ENCODE results near the gene PRKCSH.

Gene PRKCSH

DNA sequence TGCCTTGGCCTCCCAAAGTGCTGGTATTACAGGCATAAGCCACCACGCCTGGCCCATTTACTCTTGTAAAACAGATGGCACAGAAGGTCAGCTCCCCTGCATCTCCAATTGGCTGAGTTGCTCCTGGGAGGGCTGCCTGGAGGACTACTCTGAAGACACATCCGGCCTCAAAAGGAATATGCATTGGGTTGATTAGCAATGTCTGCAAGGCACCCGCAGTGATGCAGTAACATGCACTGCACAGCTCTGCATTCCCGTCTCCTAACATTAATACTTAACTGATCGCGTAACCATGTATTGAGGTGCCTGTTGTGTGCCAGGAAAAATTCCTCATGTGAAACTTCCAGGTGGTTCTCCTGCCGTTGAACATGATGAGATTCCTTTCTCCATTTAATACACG lies 40.4 kb downstream of the PRKCSH start:
- no peak for DNase-seq (ENCODE audit: low read depth in 3 of 3)

DNA sequence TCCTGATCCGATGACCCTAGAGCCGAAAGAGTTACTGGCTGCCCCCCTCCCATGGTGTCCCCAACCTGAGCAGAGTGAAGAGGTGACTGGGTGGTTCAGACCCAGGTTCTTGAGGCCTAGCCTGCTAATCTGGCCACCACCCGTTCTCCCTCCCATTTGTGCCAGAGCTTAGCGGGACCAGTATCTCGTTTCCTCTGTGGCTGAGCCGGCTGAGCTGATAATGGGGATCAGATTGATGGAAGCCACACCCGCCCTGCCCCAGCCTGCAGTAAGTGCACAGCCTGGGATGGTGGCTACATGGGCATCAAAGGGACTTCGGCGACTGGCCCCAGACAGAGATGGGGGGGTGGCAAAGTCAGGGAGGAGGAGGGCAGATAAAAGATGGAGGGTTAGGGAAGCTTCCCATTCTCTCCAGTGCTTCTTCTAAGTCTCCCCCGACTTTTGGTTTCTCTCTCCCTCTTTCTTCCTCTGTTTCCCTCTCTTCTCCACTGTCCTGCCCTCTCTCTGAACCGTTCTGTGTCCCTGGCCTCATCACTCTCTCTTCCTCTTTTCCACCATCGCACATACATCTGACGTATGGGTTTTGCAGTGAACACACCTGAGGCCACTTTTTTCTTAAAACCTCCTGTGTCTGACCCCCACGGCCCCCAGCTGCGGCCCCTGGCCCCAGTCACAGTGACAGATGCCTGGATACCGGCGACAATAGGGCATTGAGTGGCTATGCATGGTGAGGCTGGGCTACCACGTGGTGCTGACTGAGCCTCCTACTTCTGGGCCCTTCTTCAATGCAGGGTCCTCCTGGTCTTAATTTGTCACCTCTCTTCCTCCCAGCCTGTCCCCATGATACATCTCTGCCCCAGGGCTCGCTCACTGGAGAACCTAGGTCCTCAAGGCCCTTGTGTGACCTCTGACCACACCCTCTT lies 43.0 kb downstream of the PRKCSH start:
- DNase-seq (ENCODE audit: low read depth in 3 of 3), result no peak

DNA sequence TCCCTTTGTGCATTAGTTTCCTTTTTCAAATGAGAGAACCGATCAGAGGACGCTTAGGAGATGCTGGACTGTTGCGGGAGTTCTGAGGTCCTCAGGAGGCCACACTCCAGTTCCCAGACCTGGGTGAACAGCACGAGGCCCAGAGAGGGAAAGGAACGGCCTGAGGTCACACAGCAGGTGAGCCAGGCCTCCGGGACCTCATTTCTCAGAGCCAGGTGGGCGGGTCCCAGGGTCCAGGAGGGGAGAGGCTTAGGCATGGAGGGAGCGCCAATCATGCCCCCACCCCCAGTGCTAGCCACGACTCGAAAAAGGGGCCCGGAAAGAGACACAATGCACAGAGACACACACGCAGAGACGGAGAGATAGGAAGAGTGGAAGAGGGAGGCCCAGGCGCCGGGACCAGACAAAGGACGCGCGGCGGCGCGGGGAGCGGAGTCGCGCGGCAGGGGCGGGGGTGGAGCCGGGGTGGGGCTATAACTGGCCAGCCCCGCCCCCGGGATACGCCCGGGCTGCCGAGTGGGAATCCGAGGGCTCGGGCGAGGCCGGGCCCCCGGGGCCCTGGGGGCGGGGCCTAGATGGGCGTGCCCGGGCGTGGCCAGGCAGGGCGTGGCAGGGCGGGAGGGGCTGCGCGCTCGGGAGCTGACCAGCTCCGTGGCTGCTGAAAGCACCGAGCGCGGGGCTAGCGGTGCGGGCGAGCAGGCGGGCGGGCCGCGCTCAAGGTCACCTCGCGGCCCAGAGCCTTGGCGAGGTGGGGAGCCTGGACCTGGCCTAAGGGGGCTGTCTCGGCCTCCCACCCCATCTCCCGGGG lies 43.9 kb downstream of the PRKCSH start:
- DNase-seq (ENCODE audit: low read depth in 3 of 3), result peak in 2 of 3 experiments; percentile 22 to 45

DNA sequence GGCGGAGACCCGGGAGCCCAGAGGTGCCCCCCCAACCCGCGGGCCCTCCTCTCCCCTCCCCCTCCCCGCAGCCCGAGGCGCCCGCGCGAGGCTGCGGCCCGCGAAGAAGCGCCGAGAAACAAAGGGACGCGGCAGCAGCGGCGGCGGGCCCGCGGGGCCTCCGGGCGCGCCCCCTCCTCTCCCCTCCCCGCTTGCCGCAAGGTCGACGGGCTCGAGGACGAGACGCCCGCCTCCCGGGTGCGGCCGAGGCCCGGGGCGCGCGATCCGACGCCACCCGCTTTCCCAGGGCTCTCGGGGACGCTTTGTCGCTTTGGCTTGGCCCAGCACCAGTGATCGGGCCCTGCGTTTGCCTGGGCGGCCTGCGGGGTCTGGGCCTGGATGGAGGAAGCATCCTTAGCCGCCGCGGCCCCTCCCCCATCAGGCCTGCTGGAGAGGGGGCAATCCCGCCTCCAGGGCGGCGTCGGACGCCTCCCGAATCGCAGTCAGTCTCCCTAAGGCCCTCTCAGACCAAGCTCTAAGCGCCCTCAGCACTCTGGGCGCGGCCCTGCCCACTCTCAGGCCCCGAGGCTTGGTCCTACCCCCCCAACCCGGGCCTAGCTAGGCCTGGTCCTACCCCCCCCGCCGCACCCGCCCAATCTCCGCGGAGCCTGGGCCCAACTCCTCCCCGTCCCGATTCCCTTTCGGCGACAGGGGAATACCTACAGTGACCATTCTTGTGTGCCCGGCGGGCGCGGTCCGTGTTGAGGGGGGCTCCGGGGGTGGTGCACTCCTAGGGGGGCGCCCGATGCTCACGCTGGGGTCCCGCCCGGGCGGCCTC lies 44.7 kb downstream of the PRKCSH start:
- DNase-seq (ENCODE audit: low read depth in 3 of 3), result no peak

DNA sequence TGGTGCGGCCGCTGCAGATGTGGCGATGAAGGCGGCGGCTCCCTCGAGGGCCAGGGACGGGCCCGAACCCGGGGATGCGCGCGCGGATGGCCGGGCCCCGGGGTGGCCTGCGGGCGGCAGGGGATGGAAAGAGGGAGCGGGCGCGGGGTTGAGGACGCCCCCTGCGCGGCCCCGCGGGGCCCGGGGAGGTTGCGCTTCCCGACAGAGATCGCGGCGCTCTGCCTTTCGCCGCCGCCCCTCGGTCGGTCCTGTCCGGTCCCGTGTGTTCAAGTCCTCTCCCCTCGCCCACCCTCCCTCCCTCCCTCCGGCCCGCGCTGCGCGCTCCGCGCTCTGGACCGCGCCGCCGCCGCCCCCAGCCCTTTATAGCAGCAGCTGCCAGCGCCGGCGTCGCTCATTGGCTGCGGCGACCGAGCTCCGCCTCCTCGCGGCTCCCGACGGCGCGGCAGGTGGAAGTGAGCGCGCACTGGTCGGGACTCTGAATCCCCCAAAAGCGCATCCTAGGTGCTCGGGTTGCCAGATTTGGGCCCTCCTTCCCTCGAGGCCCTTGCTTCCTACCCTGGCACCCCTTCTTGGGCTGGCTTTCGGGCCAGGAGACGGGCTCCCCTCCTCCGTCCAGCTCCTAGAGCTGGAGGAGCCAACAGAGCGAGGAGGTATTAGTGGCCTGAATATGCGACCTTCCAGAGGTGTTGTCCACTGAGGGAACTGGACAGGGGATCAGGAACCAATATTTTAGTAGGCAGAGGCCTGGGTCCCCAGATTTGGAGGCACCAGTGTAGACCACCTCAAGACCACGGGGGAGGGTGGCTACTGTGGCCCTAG lies 45.5 kb downstream of the PRKCSH start, which contains the start of gene ELAVL3:
Gene ELAVL3 (minus strand): TSS at position 332 of the 819 bp plus-strand sequence. CDS start 438 bp downstream, outside the sequence.
- DNase-seq (ENCODE audit: low read depth in 3 of 3), result no peak

DNA sequence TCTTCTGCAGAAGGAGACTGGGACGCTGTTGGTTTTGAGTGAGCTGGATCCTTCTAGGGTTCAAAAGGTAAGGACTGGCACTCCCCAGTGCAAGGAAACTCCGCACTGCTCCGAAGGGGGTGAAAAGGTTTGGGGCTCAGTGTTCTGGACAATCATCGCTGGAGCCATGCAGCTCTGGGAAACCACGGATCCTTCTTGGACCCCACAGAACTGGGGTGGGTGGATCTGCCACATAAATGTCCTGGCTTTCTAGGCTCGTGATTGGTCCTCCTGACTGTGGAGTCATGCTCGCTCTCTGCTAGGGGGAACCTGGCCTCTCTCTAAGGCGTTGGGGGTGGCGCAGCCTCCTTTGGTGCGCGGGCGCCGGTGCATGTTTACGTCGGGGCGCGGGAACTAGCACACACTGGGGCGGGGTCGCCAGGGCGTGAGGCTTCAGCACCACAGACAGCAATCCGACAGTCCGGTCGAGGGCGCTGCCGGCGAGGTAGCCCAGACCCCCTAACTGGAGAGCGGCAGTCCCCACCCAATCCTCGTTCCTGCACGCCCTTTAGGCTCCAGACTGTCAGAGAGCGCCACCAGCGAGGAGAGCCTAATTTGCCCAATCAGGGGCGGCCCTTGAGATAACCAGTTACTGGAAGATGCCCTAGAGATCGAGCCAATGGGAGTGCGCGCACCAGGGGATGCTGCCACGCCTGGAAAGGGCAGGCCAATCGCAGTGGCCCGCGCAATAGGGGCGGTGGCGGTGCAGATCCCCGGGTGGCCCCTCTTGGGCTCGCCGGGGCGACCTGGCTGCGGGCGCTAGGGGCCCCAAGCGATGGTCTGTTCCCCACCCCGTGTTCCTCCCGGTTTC lies 46.3 kb downstream of the PRKCSH start:
- DNase-seq (ENCODE audit: low read depth in 3 of 3), result peak; percentile 49 to 82 (median 57)

DNA sequence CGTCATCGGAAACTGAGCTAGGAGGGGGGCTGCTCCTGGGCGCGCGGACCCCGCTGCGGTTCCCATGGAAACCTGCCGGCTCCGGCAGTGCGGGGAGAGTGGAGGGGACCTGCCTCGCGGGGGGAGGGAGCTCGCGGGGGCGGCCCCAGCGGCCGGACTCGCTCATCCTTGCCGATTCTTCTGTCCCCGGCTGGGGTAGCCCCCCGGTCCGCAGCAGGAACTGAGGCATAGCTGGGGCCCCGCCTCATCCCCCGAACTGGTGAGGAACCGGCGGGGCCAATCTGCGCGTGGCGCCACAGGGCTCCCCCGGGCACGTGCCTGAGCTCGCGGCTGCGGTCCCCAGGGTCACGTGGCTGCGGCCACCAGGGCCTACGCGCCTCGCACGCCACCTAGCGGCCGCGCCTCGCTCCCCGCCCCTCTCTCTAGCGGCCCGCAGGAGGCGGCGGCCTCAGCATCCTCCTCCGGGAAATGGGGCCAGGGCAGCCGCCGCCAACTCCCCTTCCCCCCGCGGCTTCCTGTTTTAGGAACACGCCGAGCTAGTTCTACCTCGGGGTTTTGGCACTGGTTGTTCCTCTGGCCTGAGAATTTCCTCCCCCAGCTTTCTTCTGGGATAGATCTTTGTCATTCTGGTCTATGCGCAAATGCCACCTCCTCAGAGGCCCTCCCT lies 47.1 kb downstream of the PRKCSH start:
- peak; percentile 68 to 89 (median 78) for DNase-seq (ENCODE audit: low read depth in 3 of 3)

DNA sequence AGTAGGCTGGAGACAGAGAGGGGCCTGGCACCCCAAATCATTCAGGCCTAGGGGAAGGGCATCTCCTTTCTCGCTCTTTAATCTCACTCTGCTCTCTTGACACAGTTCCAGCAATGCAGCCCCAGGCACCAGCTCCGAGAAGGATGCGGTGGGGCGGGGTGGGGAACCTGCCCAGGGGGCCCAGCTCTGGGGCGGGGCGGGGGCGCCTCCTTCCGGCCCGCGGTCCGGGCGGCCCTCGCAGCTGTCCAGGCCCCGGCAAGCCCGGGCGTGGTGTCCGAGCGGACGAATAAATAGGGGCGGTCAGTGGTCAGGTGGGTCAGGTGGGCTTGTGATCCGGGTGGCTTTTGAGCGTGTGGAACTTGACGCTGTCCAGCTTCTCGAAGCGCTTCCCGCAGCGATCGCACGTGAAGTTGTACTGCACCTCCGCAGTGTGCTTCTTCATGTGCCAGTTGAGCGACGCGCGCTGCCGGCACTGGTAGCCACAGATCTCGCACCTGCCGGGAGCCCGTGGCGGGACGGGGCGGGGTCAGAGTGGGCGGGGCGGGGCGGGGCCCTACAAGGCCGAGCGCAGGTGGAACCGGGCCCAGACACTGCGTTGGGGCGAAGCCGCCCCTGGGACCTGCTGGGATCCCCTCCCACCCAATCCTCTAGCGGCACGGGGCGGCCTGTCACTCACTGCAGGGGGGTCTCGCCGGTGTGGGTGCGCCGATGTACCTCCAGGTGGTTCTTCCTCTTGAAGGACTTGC lies 48.1 kb downstream of the PRKCSH start:
- DNase-seq (ENCODE audit: low read depth in 3 of 3), result no peak

DNA sequence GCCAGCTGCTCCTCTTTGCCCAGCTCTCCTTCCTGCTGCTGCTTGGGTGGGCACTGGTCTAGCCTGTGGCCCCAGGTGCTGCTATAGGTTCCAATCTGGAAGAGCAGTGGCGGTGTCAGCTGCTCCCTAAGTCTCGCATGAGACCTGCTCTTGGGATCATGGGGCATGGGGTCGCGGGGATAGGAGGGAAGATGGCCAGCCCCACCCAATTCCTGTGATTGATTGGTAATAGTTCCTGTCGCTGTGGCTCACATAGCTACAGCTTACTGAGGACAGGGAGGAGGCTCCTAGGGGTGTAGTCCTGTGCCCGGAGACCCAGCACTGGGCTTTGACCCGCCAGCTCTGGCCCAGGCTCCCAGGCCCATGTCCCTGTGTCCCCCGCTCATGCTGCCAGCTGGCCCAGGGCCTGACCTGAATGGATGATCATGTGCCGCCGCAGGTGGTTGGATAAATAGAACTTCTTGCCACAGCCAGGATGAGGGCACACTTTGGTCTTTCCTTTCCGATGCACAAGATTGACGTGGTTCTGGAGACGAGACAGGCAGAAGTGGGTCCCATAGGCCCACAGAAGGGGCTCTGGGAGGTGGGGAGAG lies 49.9 kb downstream of the PRKCSH start:
- no peak for DNase-seq (ENCODE audit: low read depth in 3 of 3)

DNA sequence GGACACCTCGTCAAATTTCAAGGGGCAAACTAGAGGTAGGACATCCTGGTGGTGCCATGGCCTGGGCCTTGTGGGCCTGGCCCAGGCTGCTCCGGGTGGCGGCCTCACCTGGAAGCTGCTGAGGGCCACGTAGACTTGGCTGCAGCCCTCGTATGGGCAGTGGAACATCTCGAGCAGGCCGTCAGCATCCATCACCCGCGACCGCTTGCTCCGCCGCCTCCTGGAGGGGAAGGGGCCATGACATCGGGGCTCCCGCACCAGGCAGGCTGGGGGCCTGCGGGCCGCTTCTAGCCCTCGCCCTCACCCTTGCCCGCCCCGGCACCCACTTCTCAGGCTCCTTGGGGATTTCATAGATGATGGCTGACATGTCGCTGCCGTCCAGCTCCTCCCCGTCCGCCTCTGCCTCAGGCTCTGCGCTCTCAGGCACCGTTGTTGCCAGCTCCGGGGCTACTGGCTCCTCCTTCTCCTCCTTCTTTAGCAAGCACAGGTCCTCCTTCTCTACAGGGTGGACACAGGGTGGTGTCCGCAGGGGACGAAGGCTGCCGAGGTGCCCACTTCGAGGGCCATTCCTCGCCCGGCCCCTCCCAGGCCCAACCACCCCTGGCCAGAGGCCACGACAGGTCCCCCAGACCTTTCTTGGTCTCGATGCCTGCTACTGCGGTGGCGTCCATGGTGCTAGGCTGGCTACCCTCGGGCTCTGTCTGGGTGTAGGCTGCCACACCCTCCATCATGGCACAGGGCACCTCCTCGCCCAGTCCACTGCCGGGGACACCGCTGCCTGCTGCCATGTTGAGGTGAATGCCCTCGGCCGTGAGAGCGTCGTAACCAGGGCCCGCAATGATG lies 51.4 kb downstream of the PRKCSH start:
- DNase-seq (ENCODE audit: low read depth in 3 of 3), result no peak

DNA sequence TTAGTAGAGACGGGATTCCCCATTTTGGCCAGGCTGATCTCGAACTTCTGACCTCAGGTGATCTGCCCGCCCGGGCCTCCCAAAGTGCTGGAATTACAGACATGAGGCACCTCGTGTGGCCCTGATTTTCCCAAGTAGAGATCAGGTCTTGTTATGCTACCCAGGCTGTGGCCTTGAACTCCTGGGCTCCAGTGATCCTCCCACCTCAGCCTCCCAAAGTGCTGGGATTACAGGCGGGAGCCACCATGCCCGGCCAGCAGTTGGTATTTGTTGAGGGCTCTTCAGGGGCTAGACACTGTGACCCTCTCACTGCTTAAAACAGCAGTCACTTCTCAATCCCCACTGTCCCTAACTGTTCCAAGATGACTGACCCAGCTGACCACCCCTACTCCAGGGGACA lies 53.9 kb downstream of the PRKCSH start:
- no peak for DNase-seq (ENCODE audit: low read depth in 3 of 3)

DNA sequence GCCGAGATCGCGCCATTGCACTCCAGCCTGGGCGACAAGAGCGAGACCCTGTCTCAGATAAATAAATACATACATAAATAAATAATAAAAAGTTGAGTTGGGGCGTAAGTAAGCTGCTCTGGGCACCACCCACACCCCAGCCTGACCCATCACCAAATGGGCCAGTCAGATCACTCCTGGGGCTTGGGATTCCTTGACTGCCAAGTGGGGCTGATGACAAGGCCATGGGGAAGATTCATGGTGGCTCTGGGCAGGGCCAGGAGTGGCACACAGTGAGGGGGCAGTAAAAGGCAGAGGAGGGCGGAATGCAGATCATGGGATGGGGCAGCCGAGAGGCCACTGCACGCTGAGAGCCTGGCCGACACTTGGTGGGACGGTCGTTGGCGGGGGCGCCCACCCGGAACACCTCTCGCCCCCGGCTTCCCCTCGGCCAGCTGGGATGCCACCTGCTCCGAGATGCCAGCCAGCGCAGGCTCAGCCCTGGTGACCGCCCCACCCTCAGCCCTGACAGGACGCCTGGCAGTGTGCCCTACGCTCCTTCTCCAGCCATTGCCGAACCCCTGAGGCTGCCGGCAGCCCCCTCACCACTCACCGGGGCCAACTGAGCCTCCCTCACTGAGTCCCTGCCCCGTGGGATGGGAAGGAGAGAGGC lies 59.3 kb downstream of the PRKCSH start:
- no peak for DNase-seq (ENCODE audit: low read depth in 3 of 3)

DNA sequence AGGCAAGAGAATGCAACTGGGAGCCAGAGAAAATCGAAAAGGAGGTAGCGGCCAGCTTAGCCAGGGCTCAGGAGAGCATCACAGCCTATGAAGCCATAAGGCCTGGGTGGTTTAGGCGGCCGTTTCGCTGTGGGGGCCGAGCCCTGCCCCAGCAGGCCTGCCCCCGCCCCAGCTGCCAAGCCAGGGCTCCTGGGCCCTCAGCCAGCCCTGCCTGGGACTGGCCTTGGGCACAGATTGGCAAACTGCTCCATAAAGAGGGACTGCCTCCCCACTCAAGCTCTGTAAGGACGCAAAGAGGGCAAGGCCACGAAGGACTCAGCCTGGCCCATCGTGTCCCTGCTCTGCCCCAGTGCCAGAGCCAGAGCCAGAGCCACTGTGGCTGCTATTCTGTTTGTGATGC lies 60.0 kb downstream of the PRKCSH start:
- no peak for DNase-seq (ENCODE audit: low read depth in 3 of 3)

DNA sequence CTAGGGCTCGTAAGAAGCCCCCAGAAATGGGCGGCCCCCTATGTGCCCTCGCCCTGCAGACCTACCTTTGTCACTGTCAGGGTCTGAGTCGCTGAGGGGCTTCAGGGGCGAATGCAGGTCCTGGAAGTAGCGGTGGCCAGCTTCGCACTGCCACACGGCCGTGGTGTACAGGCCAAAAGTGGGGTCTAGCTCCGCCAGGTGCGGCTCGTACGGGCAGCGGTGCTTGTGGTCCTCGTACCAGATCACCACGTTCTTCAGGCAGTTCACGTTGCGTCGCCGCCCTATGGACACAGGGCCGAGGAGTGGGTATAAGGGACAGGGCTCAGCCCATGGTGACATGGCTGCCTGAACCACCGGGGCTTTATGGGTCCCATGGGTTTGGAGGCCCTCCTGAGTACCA lies 60.5 kb downstream of the PRKCSH start:
- no peak for DNase-seq (ENCODE audit: low read depth in 3 of 3)

DNA sequence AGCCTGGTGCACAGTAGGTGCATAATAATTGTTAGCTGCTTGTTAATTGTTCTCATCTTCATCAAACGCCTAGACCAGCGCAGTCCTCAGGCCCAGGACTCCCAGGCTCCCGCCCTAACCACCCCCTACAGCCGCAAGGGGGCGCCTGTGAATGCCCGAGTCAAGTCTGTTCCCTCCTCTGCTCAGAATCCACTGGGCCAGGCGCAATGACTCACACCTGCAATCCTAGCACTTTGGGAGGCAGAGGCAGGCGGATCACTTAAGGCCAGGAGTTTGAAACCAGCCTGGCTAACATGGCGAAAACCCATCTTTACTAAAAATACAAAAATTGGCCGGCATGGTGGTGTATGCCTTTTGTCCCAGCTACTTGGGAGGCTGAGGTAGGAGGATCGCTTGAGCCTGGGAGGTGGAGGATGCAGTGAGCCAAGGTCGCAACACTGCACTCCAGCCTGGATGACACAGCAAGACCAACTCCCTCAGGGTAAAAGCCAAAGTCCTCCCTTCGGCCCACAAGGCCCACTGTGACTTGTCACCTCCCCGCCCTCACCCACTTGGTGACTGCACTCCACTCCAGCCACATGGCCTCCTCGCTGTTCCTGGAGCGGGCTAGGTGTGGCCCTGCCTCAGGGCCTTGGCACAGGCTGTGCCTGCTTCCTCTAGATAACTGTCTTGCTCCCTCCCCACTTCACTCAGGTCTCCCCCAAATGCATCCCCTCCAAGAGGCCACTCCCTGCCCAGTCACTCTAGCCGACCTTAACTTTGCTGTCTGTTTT lies 61.1 kb downstream of the PRKCSH start:
- peak; percentile 46 to 67 (median 51) for DNase-seq (ENCODE audit: low read depth in 3 of 3)

DNA sequence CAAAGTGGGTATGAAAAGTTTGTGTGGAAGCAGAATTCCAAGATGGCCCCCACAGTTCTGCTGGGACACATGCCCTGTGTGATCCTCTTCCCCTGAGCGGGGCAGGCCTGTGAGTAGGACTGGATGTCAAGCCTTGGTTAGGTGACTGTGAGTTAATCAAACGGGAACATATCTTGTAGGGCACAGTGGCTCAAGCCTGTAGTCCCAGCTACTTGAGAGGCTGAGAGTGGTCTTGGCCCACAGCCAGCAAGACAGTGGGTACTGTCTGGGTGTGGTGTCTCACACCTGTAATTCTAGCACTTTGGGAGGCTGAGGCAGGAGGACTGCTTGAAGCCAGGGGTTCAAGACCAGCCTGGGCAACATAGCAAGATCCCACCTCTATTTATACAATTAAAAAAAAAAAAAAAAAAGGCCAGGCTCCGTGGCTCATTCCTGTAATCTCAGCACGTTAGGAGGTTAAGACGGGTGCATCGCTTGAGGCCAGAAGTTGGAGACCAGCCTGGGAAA lies 63.8 kb downstream of the PRKCSH start:
- no peak for DNase-seq (ENCODE audit: low read depth in 3 of 3)
